ENCODE results near the gene SLCO3A1.

SLCO3A1 gene

GRCh38 chr15:92128788-92129187 is 275.3 kb downstream of the SLCO3A1 start:
- no peak for DNase-seq (ENCODE audit: low read depth)

GRCh38 chr15:92130244-92130643 is 276.7 kb downstream of the SLCO3A1 start:
- DNase-seq (ENCODE audit: low read depth): no peak

GRCh38 chr15:92130906-92131305 is 277.4 kb downstream of the SLCO3A1 start:
- DNase-seq (ENCODE audit: low read depth): no peak

- DNase-seq (ENCODE audit: low read depth): no peak
Observed at GRCh38 chr15:92132982-92133755, 279.7 kb downstream of the SLCO3A1 start.

GRCh38 chr15:92140796-92141195 is 287.3 kb downstream of the SLCO3A1 start:
- no peak for DNase-seq (ENCODE audit: low read depth)

- DNase-seq (ENCODE audit: low read depth): no peak
Observed at GRCh38 chr15:92141607-92142006, 288.1 kb downstream of the SLCO3A1 start.

- DNase-seq (ENCODE audit: low read depth): no peak
Observed at GRCh38 chr15:92142242-92143232, 289.0 kb downstream of the SLCO3A1 start.

- no peak for DNase-seq (ENCODE audit: low read depth)
Observed at GRCh38 chr15:92143765-92144164, 290.3 kb downstream of the SLCO3A1 start.

- no peak for DNase-seq (ENCODE audit: low read depth)
Observed at GRCh38 chr15:92146511-92147150, 293.1 kb downstream of the SLCO3A1 start.

- no peak for DNase-seq (ENCODE audit: low read depth)
Observed at GRCh38 chr15:92149029-92149428, 295.5 kb downstream of the SLCO3A1 start.

GRCh38 chr15:92149465-92149864 is 296.0 kb downstream of the SLCO3A1 start:
- DNase-seq (ENCODE audit: low read depth): no peak

- DNase-seq (ENCODE audit: low read depth): no peak
Observed at GRCh38 chr15:92151168-92151567, 297.7 kb downstream of the SLCO3A1 start.

GRCh38 chr15:92151741-92152140 is 298.2 kb downstream of the SLCO3A1 start:
- no peak for DNase-seq (ENCODE audit: low read depth)

GRCh38 chr15:92152983-92153382 is 299.5 kb downstream of the SLCO3A1 start:
- no peak for DNase-seq (ENCODE audit: low read depth)

- no peak for DNase-seq (ENCODE audit: low read depth)
Observed at GRCh38 chr15:92153620-92154019, 300.1 kb downstream of the SLCO3A1 start.

- DNase-seq (ENCODE audit: low read depth): no peak
Observed at GRCh38 chr15:92155934-92156333, 302.4 kb downstream of the SLCO3A1 start.

- no peak for DNase-seq (ENCODE audit: low read depth)
Observed at GRCh38 chr15:92157666-92158298, 304.3 kb downstream of the SLCO3A1 start.

- peak; percentile 7 for DNase-seq (ENCODE audit: low read depth)
Observed at GRCh38 chr15:92158426-92158825, 304.9 kb downstream of the SLCO3A1 start.

GRCh38 chr15:92159481-92159880 is 306.0 kb downstream of the SLCO3A1 start:
- DNase-seq (ENCODE audit: low read depth): no peak

- no peak for DNase-seq (ENCODE audit: low read depth)
Observed at GRCh38 chr15:92159906-92160841, 306.7 kb downstream of the SLCO3A1 start.
